Ishikawa (cell line): ENCODE data around the gene SNRPN.

Experiments used
- EP300 ChIP-seq: IDR thresholded peaks from 2 replicates; pipeline ENCODE4 v1.6.1; 2012; ENCODE audit warnings: borderline replicate concordance
- MAX ChIP-seq: IDR thresholded peaks from 2 replicates; pipeline ENCODE4 v1.6.1; 2012
- NFIC ChIP-seq: IDR thresholded peaks from 2 replicates; pipeline ENCODE4 v1.6.1; 2012
- RAD21 ChIP-seq: IDR thresholded peaks from 2 replicates; pipeline ENCODE4 v1.6.1; 2012; ENCODE audit warnings: low read depth
- REST ChIP-seq: IDR thresholded peaks from 2 replicates; pipeline ENCODE4 v1.6.1; 2012; ENCODE audit warnings: low read depth, mild to moderate bottlenecking
- TAF1 ChIP-seq: IDR thresholded peaks from 2 replicates; pipeline ENCODE4 v1.6.1; 2012; ENCODE audit warnings: low read depth, mild to moderate bottlenecking
- YY1 ChIP-seq: IDR thresholded peaks from 2 replicates; pipeline ENCODE4 v1.6.1; 2012; ENCODE audit warnings: low read depth
- ZBTB7A ChIP-seq: IDR thresholded peaks from 2 replicates; pipeline ENCODE4 v1.6.1; 2012; ENCODE audit warnings: low read depth

- TF ChIP-seq MAX (no peak), RAD21 (no peak), REST (no peak), EP300 (no peak), NFIC (no peak), TAF1 (no peak), YY1 (no peak), ZBTB7A (no peak)
Measured at GRCh38 chr15:24944954-24945353, 9.8 kb upstream of the SNRPN start.
